Activated effector memory CD4-positive, alpha-beta T cell treated with Interleukin-2 at 50 U/mL for 16 hours (primary cell): ENCODE results near the gene PARP11.

Source experiments
- DNase-seq: peaks from one replicate; pipeline ENCODE4 v3.0.0-alpha.2; 2020

Gene PARP11

DNA sequence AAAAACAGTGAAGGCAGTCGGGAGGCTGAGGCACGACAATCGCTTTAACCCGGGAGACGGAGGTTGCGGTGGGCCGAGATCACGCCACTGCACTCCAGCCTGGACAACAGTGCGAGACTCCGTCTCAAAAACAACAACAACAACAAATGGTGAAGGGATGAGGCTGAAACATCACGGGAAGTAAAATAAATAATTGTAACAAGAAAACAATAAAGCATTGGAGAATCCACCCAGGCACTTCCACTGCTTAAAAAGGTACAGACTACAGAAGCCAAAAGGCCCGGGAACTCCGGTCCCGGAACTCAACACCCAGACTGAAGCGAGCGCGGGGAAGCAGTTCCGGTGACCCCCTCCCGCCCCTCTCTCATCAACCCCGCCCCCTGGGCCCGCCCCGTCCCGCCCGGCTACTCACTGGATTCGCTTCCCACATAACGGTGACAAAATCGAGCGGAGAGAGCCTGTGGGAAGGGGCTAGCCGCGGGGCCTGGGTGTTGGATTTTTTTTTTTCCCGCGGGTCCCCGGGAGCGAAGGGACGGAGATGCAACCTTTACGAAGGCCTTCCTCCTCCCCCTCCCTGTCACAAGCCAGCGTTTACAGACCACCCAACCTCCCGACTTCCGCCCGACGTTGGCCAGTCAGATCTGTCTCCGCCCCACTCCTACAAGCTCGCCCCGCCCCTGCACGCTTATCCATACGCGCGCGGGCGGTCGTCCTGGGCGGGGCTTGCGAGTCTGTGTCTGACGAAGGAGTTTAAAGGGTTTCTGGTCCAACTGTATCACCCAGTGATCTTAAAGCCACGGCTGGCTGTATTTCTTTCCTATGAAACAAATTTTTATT lies at the start of gene PARP11:
Gene PARP11, minus strand, starts transcription at position 600 of the 837 bp plus-strand sequence. Its CDS starts 170 bp downstream, at position 430.
- peak; percentile 97 for DNase-seq

- no peak for DNase-seq
Observed at GRCh38 chr12:3922033-3922432, 48.8 kb upstream of the PARP11 start.

DNA sequence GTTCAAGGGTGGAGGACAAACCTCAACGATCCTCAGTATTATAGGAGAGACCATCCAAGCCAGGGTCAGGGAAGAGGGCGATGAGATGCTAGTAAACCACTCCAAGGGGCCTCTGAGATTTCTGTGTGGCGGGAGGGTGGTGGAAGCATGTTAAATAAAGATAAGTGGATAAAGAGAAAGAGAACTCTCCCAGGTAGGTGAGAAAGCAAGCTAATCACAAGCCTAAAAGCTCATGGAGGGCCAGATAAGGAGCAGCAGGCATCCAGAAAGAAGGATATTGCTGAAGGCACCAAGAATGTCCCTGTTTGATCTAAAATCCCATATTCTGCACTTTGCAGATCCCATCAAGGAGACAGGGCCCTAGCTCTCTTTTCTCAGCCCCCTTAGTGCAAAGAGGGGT lies 48.3 kb upstream of the PARP11 start:
- DNase-seq, result no peak

- DNase-seq, result no peak
Observed at GRCh38 chr12:3921151-3921471, 47.9 kb upstream of the PARP11 start.

DNA sequence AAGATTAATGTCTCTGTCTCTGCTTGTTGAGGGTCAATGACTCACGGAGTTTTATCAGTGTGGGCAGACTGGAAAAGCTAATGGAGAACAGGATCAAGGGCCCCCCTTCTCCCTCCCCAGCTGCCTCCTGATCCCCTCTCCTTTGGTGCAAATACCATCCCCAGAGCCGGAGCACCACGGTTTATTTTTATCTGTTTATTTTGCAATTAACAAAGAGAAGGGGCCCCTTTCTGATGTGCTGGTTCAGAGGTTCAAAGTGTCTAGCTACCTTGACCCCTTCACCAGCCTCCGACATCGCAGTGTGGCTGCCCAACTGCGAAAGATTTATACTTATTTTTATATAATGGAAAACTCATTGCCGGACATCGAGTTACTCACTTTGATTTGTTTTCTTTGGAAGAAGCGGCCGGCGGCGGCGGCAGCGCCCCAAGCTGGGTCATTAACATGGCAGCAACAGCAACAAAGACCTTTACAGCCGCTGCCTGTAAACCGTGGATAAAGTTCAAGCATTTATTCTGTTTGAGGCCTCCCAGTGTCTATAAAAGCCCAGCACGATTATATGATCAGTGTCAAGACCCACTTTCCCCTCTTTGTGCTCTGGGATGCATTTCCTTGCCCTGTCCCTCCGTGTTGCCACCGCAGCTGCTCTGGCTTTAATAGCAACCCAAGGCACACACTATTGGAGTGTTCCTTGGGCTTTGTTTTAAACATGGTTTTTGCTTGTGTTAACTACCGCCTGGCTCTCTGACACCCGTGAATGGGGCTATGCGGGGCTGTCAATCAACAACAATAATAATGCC lies 47.4 kb upstream of the PARP11 start:
- no peak for DNase-seq

GRCh38 chr12:3913278-3913677 lies 40.1 kb upstream of the PARP11 start:
- DNase-seq, result no peak

DNA sequence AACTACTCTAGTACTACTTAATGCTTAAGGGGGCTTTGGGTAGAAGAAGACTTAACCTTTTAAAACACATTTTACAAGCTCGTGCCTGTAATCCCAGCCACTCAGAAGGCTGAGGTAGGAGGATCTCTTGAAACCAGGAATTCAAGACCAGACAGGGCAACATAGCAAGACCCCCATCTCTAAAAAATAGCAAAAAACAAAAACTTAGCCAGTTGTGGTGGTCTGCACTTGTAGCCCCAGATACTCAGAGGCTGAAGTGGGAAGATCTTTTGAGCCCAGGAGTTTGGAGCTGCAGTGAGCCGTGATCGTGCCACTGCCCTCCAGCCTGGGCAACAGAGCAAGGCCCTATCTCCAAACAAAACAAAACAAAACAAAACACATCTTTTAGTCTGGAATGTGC lies 39.7 kb upstream of the PARP11 start:
- DNase-seq, result no peak

GRCh38 chr12:3911409-3911808 lies 38.2 kb upstream of the PARP11 start:
- no peak for DNase-seq

DNA sequence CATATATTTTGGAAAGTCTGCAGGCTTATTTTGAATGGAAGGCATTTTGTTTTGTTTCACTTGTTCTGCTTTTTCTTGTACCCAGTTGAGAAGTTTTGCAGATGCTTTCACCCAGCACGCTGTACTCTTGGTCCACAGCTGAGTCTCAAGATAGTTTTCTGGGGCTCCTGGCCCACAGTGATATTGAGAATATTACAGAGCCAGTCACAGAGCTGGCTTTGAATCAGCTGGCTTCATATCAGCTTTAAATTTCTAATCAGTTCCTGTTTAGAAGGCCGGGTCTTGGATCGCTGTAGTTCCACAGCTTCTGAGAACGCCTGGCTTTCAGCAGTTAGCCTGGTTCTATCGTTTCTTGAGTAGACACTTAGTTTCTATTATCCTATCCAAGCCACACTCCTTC lies 32.5 kb upstream of the PARP11 start:
- no peak for DNase-seq

DNA sequence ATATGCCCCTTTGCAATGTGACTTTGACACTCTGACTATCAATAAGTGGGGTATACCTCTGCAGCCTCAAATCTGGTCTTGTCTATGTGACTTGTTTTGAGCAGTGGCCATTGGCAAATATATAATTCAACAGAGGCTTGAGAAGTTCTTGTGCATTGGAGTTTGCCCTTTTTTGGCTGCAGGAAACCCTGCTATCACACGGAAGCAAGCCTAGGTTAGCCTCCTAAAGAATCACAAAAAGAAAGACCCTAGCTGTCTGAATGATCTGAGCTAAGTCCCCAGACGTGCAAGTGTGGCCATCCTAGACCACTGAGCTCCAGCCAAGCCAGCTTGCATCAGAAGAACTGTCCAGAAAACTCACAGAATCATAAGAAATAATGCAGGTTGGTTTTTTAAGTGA lies 31.8 kb upstream of the PARP11 start:
- no peak for DNase-seq

GRCh38 chr12:3902921-3903320 lies 29.7 kb upstream of the PARP11 start:
- no peak for DNase-seq

DNA sequence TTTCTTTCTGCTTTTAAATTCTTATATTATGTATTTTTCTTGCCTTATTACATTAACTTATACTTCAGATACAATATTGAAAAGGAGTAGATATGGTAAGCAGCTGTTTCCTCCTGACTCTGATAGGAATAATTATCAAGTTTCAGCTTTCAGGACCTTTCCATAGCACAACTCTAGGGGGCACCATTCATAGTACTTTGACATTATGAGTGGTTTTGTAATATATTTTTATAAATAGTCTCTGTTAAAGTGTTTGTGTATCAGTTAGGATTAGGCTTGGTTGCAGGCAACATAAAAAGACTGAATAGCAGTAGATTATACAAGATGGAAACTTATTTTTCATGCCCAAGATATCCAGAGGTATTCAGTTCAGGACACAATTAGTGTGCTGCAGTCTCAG lies 27.9 kb upstream of the PARP11 start:
- DNase-seq, result no peak

DNA sequence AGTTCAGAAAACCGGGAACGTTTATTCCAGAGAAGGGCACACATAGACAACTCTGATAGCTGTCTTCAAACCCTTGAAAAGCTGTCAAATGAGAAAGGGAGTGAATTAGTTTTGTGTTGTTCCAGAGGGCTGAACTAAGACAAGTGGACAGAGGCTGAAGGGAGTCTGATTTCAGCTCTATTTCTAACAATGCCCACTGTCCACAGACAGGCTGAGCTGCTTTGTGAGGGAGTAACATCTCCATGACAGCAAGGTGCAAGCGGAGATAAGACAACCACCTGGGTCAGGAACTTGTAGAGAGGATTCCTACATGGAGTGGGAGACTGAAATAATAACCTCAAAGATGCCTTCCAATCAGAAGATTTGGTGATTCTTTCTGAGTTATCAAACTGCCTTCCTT lies 25.6 kb upstream of the PARP11 start:
- no peak for DNase-seq

- peak; percentile 25 for DNase-seq
Observed at GRCh38 chr12:3897371-3897971, 24.3 kb upstream of the PARP11 start.

DNA sequence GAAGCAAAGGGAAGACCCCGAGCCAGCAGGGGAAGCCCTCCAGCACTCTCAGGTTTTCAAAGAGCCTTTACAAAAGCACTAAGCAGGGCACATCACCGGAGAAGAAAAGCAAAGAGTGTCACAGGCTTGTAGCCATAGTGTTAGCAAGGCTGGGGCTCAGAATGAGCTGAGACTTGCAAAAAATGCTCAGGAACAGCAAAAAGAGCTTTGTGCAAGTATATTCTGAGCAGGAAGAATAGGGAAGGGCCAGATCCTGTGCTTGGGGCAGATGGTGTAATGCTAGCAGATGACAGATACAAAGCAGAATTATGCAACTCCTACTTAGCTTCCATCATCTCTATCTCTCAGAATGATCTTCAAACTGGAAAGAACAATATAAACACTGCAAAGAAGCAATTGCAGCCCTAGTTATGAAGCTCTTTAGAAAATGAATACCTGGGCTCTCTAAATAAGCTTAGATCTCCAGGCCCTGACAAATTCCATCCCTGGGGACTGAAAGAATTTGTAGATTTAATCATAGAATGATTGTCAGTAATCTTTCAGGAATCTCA lies 23.7 kb upstream of the PARP11 start:
- no peak for DNase-seq

GRCh38 chr12:3896356-3896755 lies 23.2 kb upstream of the PARP11 start:
- no peak for DNase-seq

GRCh38 chr12:3892631-3893030 lies 19.4 kb upstream of the PARP11 start:
- no peak for DNase-seq

- DNase-seq, result no peak
Observed at GRCh38 chr12:3891201-3891600, 18.0 kb upstream of the PARP11 start.

DNA sequence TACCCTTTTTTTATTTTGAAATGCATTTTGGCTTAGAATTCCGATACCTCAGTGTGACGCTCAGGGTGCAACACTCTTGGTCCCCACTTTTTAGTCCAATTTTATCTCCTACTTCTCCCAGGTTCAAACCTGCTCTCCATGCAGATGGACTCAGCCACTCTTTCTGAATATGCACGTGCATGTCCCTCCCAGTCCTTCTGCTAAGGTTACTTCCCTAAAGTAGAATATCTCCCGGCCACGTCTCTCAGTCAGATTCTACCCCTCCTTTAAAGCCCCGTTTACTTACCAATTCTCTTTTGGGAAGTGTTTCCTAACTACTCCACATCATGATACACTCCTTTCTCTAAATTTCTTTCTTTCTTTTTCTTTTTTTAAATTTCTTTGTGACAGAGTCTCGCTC lies 15.5 kb upstream of the PARP11 start:
- no peak for DNase-seq

DNA sequence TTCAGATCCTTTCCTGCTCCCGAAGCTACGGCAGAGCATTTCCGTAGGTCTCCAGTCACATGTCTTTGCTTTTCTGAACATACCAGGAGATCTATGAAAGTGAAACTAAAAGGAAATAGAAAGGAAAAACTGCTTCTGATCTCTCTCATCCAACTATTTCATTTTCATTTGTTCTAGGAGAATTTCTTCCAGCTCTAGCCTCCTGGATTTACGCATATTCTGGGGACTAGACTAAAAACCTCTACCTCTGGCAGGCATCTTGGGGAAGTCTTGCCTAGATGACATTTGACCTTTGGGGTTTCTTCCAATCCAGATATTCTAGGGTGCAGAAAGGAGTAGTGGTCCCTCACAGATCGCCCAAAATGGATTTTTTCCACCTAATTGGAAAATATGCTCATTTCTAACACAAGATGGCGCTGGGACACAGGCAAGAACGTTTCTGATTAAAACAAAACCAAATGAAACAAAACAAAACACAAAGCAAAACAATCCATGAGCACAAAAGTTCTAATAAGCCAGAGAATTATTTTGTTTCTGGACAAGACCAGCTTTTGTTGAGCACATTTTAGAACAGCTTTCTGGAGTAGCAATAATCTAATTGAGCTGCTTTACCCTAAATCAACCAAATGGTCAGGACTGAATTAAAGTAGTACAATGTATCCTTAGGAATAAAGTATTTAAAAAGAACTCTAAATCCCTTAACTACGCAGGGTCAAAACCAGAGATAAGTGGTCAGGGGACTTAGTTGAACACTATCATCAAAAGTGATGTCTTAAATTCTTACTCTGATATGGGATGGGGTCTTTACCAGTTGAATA lies 12.3 kb upstream of the PARP11 start:
- DNase-seq, result no peak

- no peak for DNase-seq
Observed at GRCh38 chr12:3884671-3885070, 11.5 kb upstream of the PARP11 start.

- no peak for DNase-seq
Observed at GRCh38 chr12:3882896-3883564, 9.8 kb upstream of the PARP11 start.
